DND-41 (cell line): ENCODE measurements around the gene SEMA4G.

Experiments
- EZH2 ChIP-seq: IDR thresholded peaks from 3 replicates; pipeline ENCODE4 v1.6.1; 2012; ENCODE audit warnings: borderline replicate concordance, low read depth, mild to moderate bottlenecking, moderate library complexity, low read length, inconsistent platforms; ENCODE audit not compliant: severe bottlenecking
- TF ChIP-seq, protein P1 (sequence below): IDR thresholded peaks from 2 replicates; pipeline ENCODE4 v1.5.1; 2012; ENCODE audit warnings: borderline replicate concordance, low read length, moderate library complexity, mild to moderate bottlenecking; ENCODE audit not compliant: poor library complexity, severe bottlenecking; ENCODE audit errors: extremely low read depth

DNA sequence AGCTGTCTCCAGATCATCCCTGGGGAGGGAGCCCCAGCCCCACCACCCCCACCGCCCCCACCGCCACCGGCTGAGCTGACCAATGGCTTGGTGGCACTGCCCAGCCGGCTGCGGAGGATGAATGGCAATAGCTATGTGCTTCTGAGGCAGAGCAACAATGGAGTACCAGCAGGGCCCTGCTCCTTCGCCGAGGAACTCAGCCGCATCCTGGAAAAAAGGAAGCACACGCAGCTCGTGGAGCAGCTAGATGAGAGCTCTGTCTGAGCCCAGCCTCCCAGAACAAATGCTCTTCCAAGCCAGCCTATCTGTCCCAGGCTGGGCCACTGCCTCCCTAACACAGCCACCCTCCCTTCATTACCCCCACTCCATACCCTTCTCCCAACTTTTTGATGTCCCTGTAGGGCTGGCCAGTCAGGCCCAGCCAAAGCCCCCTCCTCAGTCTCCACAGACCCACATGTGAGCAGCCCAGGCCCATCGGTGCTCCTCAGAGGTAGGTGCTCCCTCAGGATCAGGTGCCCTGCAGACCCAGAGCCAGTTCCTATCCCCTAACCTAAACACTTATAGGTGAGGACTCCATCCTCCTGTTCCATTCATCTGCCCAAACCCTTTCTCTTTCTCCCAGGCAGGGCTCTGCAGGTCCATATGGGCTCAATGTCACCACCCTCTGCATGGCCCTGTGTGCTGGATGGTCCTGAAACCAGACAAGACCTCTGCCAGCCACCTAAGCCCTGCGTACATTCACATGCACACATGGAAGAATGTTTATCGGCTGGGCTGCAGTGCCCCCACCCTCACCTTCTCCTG, 14.8 kb downstream of the SEMA4G start:
- TF ChIP-seq, protein P1, sequence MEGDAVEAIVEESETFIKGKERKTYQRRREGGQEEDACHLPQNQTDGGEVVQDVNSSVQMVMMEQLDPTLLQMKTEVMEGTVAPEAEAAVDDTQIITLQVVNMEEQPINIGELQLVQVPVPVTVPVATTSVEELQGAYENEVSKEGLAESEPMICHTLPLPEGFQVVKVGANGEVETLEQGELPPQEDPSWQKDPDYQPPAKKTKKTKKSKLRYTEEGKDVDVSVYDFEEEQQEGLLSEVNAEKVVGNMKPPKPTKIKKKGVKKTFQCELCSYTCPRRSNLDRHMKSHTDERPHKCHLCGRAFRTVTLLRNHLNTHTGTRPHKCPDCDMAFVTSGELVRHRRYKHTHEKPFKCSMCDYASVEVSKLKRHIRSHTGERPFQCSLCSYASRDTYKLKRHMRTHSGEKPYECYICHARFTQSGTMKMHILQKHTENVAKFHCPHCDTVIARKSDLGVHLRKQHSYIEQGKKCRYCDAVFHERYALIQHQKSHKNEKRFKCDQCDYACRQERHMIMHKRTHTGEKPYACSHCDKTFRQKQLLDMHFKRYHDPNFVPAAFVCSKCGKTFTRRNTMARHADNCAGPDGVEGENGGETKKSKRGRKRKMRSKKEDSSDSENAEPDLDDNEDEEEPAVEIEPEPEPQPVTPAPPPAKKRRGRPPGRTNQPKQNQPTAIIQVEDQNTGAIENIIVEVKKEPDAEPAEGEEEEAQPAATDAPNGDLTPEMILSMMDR, result no peak
- TF ChIP-seq EZH2, result no peak
